HG03103 (cell line): ENCODE results near the gene GALNS.

Experiments used
- ATAC-seq: cut with Tn5 transposase; IDR thresholded peaks from one replicate; pipeline ENCODE4 v1.9.1; 2021; ENCODE audit warnings: low read depth; ENCODE audit not compliant: unreplicated experiment

GALNS gene

DNA sequence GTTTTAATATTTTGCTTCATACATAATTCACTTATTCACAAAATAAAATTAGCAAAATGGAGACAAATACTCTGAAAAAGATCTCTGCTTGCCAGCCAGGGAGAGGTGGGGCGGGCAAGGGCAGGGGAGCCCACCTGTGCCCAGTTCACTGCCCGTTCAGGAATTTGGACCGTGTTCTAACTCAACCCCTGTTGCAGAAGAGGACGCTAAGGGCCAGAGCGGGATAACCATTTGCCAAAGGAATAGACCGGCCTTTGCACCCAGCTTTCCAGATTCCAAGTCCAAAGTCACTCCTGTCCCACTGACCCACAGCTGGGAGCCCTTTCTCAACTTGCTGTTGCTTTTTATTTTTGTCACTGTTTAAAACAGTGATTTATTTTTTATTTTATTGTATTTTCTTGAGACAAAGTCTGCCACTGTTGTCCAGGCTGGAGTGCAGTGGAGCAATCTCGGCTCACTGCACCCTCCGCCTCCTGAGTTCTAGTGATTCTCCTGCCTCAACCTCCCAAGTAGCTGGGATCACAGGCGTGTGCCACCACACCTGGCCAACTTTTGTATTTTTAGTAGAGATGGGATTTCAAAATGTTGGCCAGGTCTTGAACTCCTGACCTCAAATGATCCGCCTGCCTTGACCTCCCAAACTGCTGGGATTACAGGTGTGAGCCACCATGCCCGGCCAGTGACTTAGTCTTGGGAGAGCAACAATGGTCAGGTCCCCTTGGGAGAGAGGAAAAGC, 69.0 kb downstream of the GALNS start:
- no peak for ATAC-seq

- no peak for ATAC-seq
Measured at GRCh38 chr16:88785106-88785924, 71.4 kb downstream of the GALNS start, which contains the start of gene PIEZO1. TSS of gene PIEZO1 (minus strand) at chr16:88785220. CDS start at chr16:88784964, 256 bp downstream.

- ATAC-seq = no peak
Measured at GRCh38 chr16:88784856-88785105, 72.0 kb downstream of the GALNS start.

GRCh38 chr16:88784074-88784855, 72.5 kb downstream of the GALNS start:
- no peak for ATAC-seq

DNA sequence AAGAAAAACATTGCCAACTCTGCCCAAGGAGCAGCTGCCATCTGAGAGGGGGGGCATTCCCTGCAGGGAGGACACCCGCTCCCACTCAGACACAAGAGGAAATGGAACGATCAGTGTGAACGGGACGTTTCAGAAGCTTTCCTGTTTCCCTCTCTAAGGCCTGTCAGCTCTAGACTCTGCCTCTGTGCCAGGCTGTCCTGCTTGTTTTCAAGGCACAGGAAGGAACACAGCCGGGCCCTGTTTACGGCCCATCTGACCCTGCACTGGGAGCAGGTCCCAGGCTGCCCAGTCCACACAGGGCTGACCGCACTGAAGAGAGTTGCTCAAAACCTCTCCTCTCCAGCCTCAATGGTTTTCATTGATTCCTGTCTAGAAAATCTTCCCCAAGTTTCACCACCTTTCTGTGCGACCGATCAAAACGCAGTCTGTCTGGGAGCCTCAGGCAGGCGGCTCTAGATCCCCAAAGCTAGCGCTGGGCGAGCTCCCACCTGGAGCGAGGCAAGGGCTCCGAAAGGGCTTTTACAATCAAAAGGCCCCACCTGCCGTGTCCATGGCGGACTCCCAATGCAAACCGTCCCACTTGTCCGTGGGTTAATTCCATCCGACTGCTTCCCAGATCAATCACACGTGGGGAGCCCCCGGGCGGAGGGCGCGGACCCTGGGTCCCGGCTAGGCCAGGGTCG, 73.2 kb downstream of the GALNS start:
- no peak for ATAC-seq

DNA sequence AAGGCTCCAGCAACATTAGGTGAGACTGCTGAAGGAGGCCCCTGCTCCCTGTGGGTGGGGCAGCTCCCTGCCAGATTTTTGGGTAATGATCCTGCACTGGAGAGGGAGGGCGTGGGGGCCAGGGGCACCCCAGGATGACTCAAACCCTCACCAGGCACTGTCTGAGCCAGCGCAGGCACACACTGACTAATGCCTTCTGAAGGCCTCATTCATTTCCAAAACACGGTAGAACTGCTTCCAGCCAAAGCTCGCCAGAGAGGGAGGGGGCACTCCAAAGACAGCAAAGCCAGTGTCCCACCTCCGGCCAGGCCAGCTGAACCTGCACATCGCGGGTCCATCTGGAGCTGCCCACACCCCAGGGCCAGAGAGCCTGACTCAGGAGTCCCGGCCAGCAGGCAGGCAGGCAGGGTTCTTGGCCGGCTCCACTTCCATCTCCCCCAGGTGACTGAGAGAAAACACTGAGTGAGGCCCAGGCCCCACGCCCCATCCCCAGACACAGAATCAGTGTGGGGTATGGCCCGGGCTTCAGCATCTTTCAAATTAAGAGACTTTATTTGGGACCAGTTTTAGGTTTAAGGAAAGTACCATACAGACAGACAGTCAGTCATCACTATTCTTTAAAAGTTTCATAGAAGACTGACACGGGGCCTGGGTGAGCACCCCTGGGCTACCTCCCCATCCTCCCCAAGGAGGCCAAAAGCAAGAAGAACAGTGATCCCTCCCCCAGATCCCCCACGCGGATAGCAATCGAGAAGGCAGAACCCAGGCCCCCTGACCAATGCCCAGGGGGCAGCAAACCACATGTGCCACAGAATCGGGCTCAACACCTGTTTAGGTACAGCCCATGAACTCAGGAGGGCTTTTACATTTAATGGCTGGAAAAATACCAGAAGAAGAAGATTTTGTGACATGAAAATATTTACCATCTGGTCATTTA, 74.0 kb downstream of the GALNS start:
- no peak for ATAC-seq

- no peak for ATAC-seq
Measured at GRCh38 chr16:88781140-88782077, 75.3 kb downstream of the GALNS start.

DNA sequence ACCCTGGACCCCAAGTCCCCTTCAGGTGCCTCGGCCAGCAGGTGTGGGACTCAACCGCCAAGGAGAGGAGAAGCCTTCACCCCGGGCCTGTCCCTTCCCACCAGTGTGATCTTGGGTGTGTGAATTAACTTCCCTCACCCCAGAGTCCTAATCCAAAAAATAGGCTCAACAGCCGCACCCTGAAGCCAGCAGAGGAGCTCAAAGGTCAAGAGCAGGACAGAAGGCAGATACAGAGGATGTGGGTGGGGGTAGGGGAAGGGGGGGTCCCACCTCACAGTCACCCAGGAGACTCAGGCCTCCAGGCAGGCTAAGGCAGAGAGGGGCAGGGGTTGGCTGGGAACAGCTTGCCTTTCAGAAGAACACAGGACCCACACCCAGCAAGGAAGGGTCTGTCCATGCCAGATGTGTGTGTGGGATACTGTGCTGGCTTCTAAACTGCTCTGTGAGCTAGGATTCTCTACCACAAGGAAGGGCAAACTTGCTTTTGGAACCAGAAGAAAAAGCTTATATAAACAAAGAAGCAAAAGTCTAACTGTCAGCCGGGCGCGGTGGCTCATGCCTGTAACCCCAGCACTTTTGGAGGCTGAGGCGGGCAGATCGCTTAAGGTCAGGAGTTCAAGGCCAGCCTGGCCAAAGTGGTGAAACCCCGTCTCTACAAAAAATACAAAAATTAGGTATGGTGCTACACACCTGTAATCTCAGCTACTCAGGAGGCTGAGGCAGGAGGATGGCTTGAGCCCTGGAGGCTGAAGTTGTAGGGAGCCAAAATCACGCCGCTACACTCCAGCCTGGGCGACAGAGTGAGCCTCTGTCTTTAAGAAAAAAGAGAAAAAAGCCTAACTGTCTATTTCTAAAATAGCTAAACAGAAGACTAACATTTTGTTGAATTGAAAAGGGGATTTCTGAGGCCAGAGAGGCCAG, 76.3 kb downstream of the GALNS start:
- ATAC-seq = no peak

- ATAC-seq = no peak
Measured at GRCh38 chr16:88779406-88780141, 77.2 kb downstream of the GALNS start.

- no peak for ATAC-seq
Measured at GRCh38 chr16:88778541-88779065, 78.1 kb downstream of the GALNS start.

GRCh38 chr16:88778271-88778525, 78.5 kb downstream of the GALNS start:
- ATAC-seq = no peak

- ATAC-seq = no peak
Measured at GRCh38 chr16:88777471-88778270, 79.1 kb downstream of the GALNS start.

- ATAC-seq = no peak
Measured at GRCh38 chr16:88775825-88776224, 80.9 kb downstream of the GALNS start.

DNA sequence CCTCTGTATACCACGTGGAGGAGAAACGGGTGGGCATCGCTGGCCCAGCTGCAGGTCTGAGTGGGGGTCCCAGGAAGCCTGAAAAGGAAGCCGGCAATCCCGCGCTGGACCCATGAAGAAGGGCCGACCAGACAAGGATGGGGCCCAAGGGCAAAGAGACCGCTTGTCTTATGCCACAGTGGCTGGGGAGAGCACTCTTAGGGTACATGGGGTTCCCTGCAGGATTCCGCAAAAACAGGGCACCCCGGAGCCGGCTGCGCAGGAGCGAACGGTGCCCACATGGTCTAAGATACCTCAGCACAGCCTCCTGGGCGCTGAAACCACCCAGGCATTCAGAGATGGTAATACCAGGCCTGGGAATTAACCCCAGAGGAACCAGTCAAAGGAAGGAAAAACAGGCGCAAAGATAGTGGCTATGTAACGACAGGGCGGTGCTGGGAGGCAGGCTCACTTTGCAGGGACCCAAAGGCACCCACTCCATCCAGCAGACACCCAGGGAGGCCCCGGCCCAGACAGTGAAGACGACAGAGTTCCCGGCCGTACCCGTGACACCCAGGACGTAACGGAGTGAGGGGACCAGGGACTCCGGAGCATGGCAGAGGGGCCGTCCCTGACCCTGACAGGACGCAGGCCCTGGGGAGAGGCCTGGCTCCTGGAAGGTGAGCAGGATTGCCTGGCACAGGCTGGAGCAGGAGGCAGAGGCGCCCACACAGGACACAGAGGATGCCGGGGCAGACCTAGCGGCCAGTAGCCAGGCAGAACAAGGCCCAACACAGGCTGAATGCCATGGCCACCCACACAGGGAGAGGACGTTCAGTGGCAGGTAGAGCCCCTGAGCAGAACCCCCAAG, 82.0 kb downstream of the GALNS start:
- ATAC-seq = no peak

- ATAC-seq = no peak
Measured at GRCh38 chr16:88773812-88774291, 82.9 kb downstream of the GALNS start.
